K562 treated with DMSO at 1 percent for 12 hours (cell line): ENCODE measurements around the gene CT45A5. TPM values are rescaled to one million over a fixed set of nuclear protein-coding genes. Genes with fewer than 3 reads are reported as not detected.

Source experiments
- total RNA-seq: library from RNA; unstranded; fragments of 300-600 nt; gene quantifications from 2 replicates; pipeline ENCODE4 v1.2.3, GENCODE V29; 2022; ENCODE audit not compliant: insufficient read depth

CT45A5 gene, protein sequence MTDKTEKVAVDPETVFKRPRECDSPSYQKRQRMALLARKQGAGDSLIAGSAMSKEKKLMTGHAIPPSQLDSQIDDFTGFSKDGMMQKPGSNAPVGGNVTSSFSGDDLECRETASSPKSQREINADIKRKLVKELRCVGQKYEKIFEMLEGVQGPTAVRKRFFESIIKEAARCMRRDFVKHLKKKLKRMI
- total RNA-seq, result 0.68 TPM in 1 of 2 replicates, not detected in the other

DNA sequence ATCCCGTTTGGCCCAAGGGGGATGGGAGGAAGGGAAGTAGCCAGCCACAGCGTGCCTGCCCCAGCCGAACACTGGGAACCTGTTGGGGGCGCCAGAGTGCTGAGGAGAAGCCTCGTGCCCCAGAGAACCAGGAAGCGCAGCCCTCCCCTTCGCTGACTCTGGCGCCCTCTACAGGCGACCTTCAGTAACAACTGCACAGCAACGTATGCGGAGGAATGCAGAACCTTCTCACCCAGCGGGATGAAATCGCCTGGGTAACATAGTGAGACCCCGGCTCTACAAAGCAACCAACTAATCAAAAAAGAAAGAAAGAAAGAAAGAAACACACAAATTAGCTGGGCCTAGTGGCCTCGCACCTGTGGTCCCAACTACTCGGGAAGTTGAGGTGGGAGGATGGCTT, at the start of gene CT45A5:
TSS of gene CT45A5 (minus strand) at position 101 of the 400 bp plus-strand sequence. CDS start 3,774 bp downstream, outside the sequence.

DNA sequence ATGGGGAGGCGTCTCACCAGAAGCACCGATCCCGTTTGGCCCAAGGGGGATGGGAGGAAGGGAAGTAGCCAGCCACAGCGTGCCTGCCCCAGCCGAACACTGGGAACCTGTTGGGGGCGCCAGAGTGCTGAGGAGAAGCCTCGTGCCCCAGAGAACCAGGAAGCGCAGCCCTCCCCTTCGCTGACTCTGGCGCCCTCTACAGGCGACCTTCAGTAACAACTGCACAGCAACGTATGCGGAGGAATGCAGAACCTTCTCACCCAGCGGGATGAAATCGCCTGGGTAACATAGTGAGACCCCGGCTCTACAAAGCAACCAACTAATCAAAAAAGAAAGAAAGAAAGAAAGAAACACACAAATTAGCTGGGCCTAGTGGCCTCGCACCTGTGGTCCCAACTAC, 34.6 kb upstream of the CT45A5 start, which contains the start of gene CT45A2:
TSS of gene CT45A2 (minus strand) at position 101 of the 400 bp plus-strand sequence. CDS start 3,747 bp downstream, outside the sequence.

DNA sequence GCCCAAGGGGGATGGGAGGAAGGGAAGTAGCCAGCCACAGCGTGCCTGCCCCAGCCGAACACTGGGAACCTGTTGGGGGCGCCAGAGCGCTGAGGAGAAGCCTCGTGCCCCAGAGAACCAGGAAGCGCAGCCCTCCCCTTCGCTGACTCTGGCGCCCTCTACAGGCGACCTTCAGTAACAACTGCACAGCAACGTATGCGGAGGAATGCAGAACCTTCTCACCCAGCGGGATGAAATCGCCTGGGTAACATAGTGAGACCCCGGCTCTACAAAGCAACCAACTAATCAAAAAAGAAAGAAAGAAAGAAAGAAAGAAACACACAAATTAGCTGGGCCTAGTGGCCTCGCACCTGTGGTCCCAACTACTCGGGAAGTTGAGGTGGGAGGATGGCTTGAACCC, 17.4 kb upstream of the CT45A5 start, which contains the start of gene CT45A6:
TSS of gene CT45A6 (minus strand) at position 101 of the 400 bp plus-strand sequence. CDS start 3,794 bp downstream, outside the sequence.

DNA sequence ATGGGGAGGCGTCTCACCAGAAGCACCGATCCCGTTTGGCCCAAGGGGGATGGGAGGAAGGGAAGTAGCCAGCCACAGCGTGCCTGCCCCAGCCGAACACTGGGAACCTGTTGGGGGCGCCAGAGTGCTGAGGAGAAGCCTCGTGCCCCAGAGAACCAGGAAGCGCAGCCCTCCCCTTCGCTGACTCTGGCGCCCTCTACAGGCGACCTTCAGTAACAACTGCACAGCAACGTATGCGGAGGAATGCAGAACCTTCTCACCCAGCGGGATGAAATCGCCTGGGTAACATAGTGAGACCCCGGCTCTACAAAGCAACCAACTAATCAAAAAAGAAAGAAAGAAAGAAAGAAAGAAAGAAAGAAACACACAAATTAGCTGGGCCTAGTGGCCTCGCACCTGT, 17.2 kb downstream of the CT45A5 start, which contains the start of gene CT45A3:
TSS of gene CT45A3 (minus strand) at position 101 of the 400 bp plus-strand sequence. CDS start 3,747 bp downstream, outside the sequence.

Other genes with a start within 250 kb of the CT45A5 start
- not detected in 2 replicates for gene CT45A1, start 71.9 kb downstream of the CT45A5 start, total RNA-seq
- not detected in 2 replicates for gene CT45A3, start 17.3 kb downstream of the CT45A5 start, total RNA-seq
- gene CT45A6, start 17.3 kb upstream of the CT45A5 start, total RNA-seq, result not detected in 2 replicates
- gene CT45A2, start 34.5 kb upstream of the CT45A5 start, total RNA-seq, result 1.2 TPM in 1 of 2 replicates, not detected in the other
- gene CT45A7, start 51.8 kb upstream of the CT45A5 start, total RNA-seq, result not detected in 2 replicates
- not detected in 2 replicates for gene CT45A8, start 69.0 kb upstream of the CT45A5 start, total RNA-seq
- not detected in 2 replicates for gene CT45A9, start 86.3 kb upstream of the CT45A5 start, total RNA-seq
- gene CT45A10, start 107.9 kb upstream of the CT45A5 start, total RNA-seq, result 18.0 and 25.8 TPM in 2 replicates
- gene SAGE1, start 108.2 kb upstream of the CT45A5 start, total RNA-seq, result 10.9 and 24.2 TPM in 2 replicates
- 8.6 and 18.4 TPM in 2 replicates for gene MMGT1, start 188.5 kb upstream of the CT45A5 start, total RNA-seq
- gene SLC9A6, start 199.9 kb upstream of the CT45A5 start, total RNA-seq, result 3.2 and 16.1 TPM in 2 replicates